Urothelium cell line (cell line): ENCODE results near the gene SPEG.

Source experiments
- DNase-seq: peaks from one replicate; pipeline ENCODE4 v3.0.0; 2011; ENCODE audit warnings: low spot score, mixed read lengths
- FAIRE-seq: peaks from 2 replicates; lab custom pipeline; 2011; peaks lifted over from hg19 to GRCh38; lab: Jason Lieb, UNC

The SPEG gene

GRCh38 chr2:219474285-219475060, 39.8 kb downstream of the SPEG start:
- no peak for FAIRE-seq
- no peak for DNase-seq

GRCh38 chr2:219475278-219475677, 40.6 kb downstream of the SPEG start:
- FAIRE-seq = no peak
- DNase-seq = no peak

- DNase-seq (peak; percentile 60), FAIRE-seq (no peak)
Measured at GRCh38 chr2:219475697-219476651, 41.3 kb downstream of the SPEG start.

GRCh38 chr2:219476652-219477151, 42.1 kb downstream of the SPEG start:
- DNase-seq (no peak), FAIRE-seq (no peak)

- no peak for DNase-seq
- FAIRE-seq = no peak
Measured at GRCh38 chr2:219477179-219477578, 42.5 kb downstream of the SPEG start.

GRCh38 chr2:219477815-219478214, 43.2 kb downstream of the SPEG start:
- FAIRE-seq = no peak
- no peak for DNase-seq

GRCh38 chr2:219478916-219479315, 44.3 kb downstream of the SPEG start:
- peak; percentile 35 for FAIRE-seq
- DNase-seq = no peak

GRCh38 chr2:219480004-219480403, 45.4 kb downstream of the SPEG start:
- no peak for DNase-seq
- no peak for FAIRE-seq

GRCh38 chr2:219482674-219483405, 48.2 kb downstream of the SPEG start:
- DNase-seq (no peak), FAIRE-seq (no peak)

GRCh38 chr2:219483451-219484342, 49.1 kb downstream of the SPEG start:
- no peak for FAIRE-seq
- no peak for DNase-seq

GRCh38 chr2:219484343-219485200, 49.9 kb downstream of the SPEG start:
- no peak for FAIRE-seq
- no peak for DNase-seq

GRCh38 chr2:219485201-219485580, 50.5 kb downstream of the SPEG start:
- FAIRE-seq (no peak), DNase-seq (no peak)

- FAIRE-seq (no peak), DNase-seq (no peak)
Measured at GRCh38 chr2:219486380-219486959, 51.8 kb downstream of the SPEG start.

- FAIRE-seq = no peak
- DNase-seq = no peak
Measured at GRCh38 chr2:219488149-219488843, 53.7 kb downstream of the SPEG start.

- DNase-seq = no peak
- no peak for FAIRE-seq
Measured at GRCh38 chr2:219488844-219489194, 54.2 kb downstream of the SPEG start.

GRCh38 chr2:219489315-219489714, 54.7 kb downstream of the SPEG start:
- FAIRE-seq (no peak), DNase-seq (no peak)

- DNase-seq (no peak), FAIRE-seq (no peak)
Measured at GRCh38 chr2:219490186-219490585, 55.5 kb downstream of the SPEG start.

GRCh38 chr2:219490600-219491130, 56.0 kb downstream of the SPEG start:
- no peak for FAIRE-seq
- DNase-seq = no peak
